Stimulated activated CD4-positive, alpha-beta T cell treated with anti-CD3 and anti-CD28 coated beads, Interleukin-2, amount 100 ng/mL, for 24 hours (primary cell): ENCODE results near the gene TMEM170B.
"Not testable (repeated sequence)": the region's sequence is repeated elsewhere in the genome, so short reads cannot be mapped to it uniquely, and the experiment has no call there.

ENCODE experiments used
- DNase-seq, 2 donors: peaks; one replicate each; pipeline ENCODE4 v3.0.0-alpha.2; 2020

TMEM170B gene

DNA sequence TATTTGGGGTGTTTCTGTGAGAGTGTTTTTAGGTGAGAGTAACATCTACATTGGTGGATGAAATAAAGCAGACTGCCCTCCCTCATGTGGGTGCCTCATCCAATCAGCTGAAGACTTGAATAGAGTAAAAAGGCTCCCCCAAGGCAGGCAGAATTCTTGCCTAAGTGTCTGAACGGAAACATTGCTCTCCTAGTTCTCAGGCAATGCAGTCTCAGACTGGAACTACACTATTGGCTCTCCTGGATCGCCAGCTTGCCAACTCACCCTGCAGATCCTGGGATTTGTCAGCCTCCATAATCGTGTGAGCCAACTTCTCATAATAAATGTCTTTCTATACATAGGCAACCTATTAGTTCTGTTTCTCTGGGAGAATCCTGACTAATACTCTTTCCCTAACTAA is 5.5 kb upstream of the TMEM170B start:
- DNase-seq = no peak

GRCh38 chr6:11534561-11534960 is 3.0 kb upstream of the TMEM170B start:
- no peak for DNase-seq

DNA sequence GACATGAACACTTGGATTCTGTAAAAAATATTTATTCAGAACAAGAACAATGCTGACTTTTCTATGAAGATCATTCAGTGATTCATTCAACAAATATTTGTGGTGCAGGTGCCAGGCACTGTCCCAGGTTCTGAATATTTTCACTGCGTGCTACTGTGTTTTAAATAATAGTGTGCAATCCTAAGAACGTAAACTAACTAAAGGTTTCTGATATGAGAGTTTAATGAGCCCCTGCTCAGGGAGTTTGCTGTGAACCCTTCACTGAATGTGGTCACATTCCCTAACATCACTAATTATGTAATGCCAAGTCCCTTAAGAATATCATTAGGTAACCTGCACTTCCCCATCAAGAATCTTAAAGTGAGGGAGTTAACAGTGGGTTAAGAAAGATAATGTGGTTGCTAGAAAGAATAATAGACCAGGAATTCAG is 1.7 kb upstream of the TMEM170B start:
- DNase-seq = no peak

GRCh38 chr6:11536795-11537194 is 754 bp upstream of the TMEM170B start:
- DNase-seq = peak in 1 of 2 donors; percentile 5

DNA sequence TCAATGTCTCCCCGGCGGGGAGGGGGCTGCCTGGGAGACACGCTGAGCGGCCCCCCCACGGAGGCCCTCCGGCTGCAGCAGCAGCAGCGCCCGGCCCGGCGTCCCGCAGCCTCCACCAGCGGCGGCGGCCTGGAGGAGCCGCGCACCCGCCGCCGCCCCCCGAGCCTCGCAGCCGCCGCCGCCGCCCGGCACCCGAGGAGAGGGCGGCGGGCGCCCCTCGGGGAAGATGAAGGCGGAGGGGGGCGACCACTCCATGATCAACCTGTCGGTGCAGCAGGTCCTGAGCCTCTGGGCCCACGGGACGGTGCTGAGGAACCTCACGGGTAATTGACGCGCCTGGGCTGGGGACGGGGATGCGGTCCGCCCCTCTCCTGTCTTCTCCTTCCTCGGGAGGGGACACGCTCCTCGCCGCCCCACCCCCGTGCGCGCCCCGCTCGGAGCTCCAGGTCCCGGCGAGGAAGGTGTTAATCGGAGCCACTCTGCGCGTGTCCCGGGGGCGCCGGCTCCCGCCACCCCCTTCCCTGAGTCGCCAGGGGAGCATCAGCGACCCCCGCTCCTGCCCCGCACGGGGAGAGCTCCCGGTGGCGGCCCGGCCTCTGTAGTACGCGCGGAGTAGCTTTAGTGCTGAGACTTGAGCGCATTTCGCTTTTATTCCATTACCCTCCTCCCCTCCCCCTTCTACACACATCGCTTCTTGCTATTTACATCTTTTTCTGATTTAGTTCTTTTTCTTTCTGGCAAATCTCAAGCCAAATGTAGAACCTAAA is 686 bp downstream of the TMEM170B start:
- peak; percentile 28 to 31 for DNase-seq

DNA sequence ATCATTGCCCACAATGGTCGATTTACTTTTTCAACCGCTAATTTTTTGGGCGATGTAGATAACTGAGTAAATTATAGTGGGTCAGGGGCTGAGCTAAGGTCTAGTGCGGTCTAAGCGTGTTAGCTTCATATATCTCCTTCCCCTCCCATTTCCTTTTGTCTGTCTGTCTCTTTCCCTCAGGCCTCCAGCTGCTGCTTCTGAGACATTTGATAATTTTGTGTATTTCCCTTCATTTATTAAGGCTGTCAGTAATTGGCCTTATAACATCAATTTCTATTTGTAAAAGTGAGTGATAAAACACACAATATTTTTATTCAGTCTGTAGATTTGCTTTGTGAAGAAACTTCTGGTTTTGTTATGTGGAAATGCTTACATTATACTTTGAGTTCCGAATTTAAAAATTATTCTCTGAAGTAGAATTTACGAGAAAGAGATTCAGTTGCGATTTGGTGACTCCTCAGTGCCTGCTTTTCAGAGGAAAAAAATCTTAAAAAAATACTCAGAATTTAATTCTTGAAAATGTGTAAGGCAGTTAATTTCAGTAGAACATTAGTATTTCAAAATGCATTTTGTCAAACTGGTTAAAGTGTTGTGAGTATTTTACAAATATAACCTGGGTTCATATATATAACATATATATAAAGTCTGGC is 1.4 kb downstream of the TMEM170B start:
- DNase-seq = no peak

DNA sequence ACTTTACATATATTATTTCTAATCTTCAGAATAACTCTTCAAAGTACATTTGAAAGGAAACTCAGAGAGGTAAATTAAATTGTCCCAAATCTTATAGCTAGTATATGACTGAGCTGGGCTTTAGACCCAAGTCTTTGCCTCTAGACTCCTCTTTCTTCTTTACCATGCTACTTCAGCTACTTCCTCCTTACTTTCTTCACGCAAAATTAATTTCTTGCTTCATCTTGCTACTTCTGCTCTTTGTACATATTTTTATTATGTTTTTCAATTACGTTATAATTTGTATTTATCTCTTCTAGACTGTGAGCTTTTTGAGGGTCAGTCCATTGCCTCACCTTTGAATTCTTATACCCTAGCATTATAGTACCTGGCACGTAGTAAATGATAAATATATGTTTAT is 5.3 kb downstream of the TMEM170B start:
- DNase-seq = no peak

GRCh38 chr6:11543919-11544518 is 6.5 kb downstream of the TMEM170B start:
- no peak for DNase-seq

- not testable (repeated sequence) for DNase-seq
These were observed 10.3 kb downstream of the TMEM170B start for GRCh38 chr6:11547846-11548245.

DNA sequence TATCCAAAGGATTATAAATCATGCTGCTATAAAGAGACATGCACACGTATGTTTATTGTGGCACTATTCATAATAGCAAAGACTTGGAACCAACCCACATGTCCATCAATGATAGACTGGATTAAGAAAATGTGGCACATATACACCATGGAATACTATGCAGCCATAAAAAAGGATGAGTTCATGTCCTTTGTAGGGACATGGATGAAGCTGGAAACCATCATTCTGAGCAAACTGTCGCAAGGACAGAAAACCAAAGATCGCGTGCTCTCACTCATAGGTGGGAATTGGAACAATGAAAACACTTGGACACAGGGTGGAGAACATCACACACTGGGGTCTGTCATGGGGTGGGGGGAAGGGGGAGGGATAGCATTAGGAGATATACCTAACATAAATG is 11.0 kb downstream of the TMEM170B start:
- not testable (repeated sequence) for DNase-seq

DNA sequence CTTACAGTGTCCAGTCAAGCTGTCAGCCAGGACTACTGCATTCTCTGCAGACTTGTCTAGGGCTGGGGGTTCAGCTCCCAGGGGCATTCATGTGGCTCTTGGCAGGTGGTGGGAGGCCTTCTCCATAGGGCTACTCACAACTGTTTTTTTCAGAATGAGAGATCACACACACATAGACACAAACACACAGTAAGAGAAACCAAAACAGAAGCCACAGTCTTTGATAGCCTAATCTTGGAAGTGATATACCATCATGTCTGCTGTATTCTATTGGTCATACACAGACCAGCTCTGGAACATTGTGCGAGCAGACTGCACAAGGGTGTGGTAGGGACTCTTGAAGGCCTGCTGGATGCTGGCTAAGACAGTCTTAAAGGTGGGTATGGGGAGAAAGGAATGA is 13.5 kb downstream of the TMEM170B start:
- DNase-seq = no peak

- no peak for DNase-seq
These were observed 14.9 kb downstream of the TMEM170B start for GRCh38 chr6:11552442-11552841.

GRCh38 chr6:11553824-11554223 is 16.3 kb downstream of the TMEM170B start:
- DNase-seq = no peak

DNA sequence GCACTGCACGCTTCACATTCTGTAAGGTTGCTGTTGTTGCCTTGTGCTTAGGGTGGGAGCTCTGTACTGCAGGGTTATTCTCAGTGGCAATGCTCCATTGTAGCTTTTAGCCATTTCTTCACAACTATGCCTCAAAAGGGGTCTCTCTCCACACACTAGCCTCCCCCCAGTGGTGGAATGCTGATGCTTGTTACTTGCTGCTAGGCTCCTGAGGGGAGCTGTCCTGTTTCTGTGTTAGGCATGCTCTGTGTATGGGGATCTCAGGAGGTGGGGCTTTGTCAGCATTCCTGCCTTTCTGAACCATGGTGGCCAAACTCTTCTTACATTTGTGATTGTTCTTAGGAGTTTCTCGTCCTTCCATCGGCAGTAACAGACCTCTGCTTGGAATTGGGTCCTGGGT is 18.8 kb downstream of the TMEM170B start:
- no peak for DNase-seq

GRCh38 chr6:11563793-11564192 is 26.2 kb downstream of the TMEM170B start:
- no peak for DNase-seq

GRCh38 chr6:11566609-11567008 is 29.1 kb downstream of the TMEM170B start:
- no peak for DNase-seq

DNA sequence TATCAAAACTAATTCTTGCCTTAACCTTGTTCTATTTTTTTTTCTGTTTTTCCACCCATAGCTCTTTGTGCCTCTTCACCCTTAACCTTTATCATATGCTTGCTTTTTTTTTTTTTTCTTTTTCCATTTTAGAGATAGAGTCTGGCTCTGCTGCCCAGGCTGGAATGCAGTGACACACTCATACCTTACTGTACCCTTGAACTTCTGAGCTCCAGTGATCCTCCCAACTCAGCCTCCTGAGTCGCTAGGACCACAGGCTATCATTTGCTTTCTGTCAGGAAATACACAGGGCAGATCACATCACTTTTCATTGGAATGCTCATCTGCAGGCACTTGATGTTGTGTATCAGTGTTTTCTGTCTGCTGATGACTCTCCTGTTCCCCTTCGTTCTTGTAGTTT is 33.5 kb downstream of the TMEM170B start:
- DNase-seq = no peak

DNA sequence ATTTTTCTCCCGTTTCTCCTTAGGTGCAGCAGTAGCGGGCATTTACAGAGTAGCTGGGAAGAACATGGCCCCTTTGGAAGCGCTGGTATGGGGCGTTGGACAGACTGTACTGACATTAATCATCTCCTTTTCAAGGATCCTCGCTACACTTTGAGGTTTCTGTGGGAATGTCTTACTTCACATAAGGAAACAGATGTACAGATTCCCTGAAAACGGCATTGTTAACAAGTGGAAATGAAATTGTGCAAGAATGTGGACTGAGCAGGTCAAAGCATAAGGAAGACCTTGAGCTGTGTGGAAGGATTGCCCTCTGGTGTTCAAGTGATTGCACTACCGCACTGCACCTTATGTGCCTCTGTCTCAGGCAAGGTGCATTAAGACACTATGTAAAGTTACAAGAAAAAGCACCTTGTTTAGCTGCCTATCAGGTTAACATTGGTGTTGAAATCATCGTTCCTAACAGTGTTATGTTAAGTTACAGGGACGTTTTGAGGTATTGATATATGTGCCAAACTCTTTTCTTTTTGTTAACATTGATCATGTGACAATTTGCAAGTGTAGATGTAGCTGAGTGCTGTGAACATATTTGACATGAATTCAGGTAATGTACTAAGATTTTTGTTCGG is 38.0 kb downstream of the TMEM170B start:
- peak; percentile 36 to 43 for DNase-seq

DNA sequence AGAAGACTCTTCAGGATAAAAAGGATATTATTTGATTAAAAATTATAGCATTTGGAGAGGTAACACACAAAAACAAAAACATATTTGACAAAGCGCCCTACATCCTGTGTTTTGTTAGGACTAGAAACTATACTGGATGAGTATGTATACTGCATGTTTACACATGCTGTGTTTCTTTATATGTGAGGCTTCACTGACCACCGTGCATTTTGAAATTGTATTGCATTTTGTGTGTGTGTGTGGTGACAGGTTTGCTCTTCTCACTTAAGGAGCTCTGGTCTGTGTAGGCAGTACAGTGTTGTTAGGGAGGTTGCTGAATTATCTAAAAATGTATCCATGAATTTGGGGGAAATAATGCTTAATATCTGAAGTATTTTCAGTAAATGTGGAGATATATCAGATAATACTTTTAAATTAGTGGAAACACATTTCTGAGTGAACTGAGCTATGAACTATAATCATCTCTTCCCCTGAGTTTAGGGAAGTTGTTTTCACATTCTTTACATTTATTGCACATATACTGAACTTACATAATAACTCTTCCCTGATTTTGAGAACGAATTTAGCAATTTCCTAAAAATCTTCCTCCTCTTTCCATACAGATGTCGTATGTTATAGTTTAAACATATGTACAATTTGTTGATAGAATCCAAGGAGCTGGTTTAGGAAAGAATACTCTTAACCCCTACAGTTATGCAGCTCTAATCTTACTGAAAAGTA is 43.3 kb downstream of the TMEM170B start:
- no peak for DNase-seq

GRCh38 chr6:11584244-11584643 is 46.7 kb downstream of the TMEM170B start:
- no peak for DNase-seq

- DNase-seq = no peak
These were observed 48.0 kb downstream of the TMEM170B start for GRCh38 chr6:11585426-11586016.

- DNase-seq = no peak
These were observed 48.6 kb downstream of the TMEM170B start for GRCh38 chr6:11586117-11586516.

DNA sequence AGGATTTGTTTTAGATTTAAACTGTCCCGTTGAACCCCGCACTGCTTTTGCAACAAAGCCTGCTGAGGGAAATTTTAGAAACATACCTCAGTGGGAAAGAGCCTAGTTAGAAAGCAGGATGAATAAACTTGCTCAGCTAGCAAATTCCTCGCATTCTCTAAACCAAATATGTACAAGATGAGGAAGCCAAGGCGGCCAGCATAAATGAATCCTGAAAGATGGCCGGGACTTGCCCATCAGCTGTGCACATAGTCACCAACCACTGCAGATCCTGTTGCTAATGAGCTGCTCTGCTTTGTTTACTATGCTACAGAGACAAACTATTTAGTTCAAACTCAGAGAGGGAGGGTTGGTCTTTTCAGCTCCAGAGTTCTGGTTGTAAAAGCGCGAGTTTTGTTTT is 49.0 kb downstream of the TMEM170B start:
- DNase-seq = no peak
